B cell (primary cell): ENCODE measurements around the gene POLA2.

ENCODE experiments used
- CTCF ChIP-seq: fragments of 200-600 bp; IDR thresholded peaks from one replicate; pipeline ENCODE4 v1.8.0; 2022; ENCODE audit warnings: antibody characterized with exemption, mild to moderate bottlenecking
- EZH2 ChIP-seq: IDR thresholded peaks from 2 replicates; pipeline ENCODE4 v1.6.1; 2012; ENCODE audit warnings: borderline replicate concordance, low read depth, mild to moderate bottlenecking, moderate library complexity, low read length; ENCODE audit not compliant: insufficient read depth, poor library complexity, severe bottlenecking

DNA sequence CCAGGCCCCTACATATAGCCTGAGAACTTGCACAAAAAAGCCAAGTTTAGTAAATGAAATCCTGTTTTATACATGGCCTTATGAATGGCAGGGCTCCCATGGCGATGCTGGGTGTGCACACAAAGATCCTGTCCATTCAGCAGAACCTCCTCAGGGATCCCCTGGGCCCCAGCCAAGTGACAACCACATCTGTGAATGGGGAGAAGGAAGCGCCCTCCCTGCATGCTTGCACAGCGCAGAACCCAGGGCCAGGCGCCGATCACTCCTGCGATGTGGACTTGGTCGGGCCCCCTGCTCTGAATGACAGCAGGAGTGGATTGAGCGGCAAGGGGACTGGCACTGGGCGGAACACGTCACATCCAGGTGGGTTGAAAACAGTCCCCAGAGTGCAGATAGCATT is 48.5 kb downstream of the POLA2 start:
- no peak for TF ChIP-seq CTCF
- TF ChIP-seq EZH2: no peak
